CD14-positive monocyte (primary cell): ENCODE measurements around the gene COL25A1. TPM values are rescaled to one million over a fixed set of nuclear protein-coding genes. Genes with fewer than 3 reads are reported as not detected.

ENCODE experiments used
- DNase-seq, 3 donors: peaks; one replicate each; pipeline ENCODE4 v3.0.0-alpha.2; 2011 to 2022
- H2AFZ ChIP-seq: 2 replicates; pipeline ENCODE4 v1.6.0; 2012; ENCODE audit warnings: mild to moderate bottlenecking, low read depth, low read length, inconsistent platforms; ENCODE audit not compliant: insufficient read depth, poor library complexity, severe bottlenecking
- H3K27ac ChIP-seq, 2 donors: 1 replicate in 1 of 2; 2 replicates in 1 of 2; pipeline ENCODE4 v1.5.1; 2012 to 2013; ENCODE audit warnings: low read length in 2 of 2, control low read depth in 1 of 2, inconsistent platforms in 1 of 2, low read depth in 1 of 2, mild to moderate bottlenecking in 1 of 2
- H3K27me3 ChIP-seq, 2 donors: one replicate each; pipeline versions ENCODE4 v1.6.0 to v1.6.1; 2011 to 2013; ENCODE audit warnings: low read length in 2 of 2; ENCODE audit not compliant: control insufficient read depth in 2 of 2, insufficient read depth in 2 of 2
- H3K36me3 ChIP-seq, 2 donors: replicated peaks in 1 of 2; 1 replicate in 1 of 2; 2 replicates in 1 of 2; pipeline versions ENCODE4 v1.5.1 to v1.6.1; 2012 to 2013; ENCODE audit warnings: low read length in 2 of 2, control low read depth in 1 of 2, inconsistent platforms in 1 of 2, mild to moderate bottlenecking in 1 of 2; ENCODE audit not compliant: insufficient read depth in 2 of 2, control insufficient read depth in 1 of 2
- H3K4me1 ChIP-seq, 2 donors: 1 replicate in 1 of 2; 2 replicates in 1 of 2; pipeline versions ENCODE4 v1.5.1 to v1.6.1; 2012 to 2013; ENCODE audit warnings: low read length in 2 of 2, control low read depth in 1 of 2, inconsistent platforms in 1 of 2, mild to moderate bottlenecking in 1 of 2, moderate library complexity in 1 of 2; ENCODE audit not compliant: insufficient read depth in 2 of 2, control insufficient read depth in 1 of 2
- H3K4me2 ChIP-seq: replicated peaks from 2 replicates; pipeline ENCODE3; 2012; ENCODE audit warnings: low read length, moderate library complexity, mild to moderate bottlenecking; ENCODE audit not compliant: poor library complexity, severe bottlenecking; ENCODE audit errors: extremely low read depth
- H3K4me3 ChIP-seq, 3 experiments: fragments of 200-600 bp in 1 of 3; sonication (generic) in 1 of 3; replicated peaks in 1 of 3; 1 replicate in 2 of 3; 2 replicates in 1 of 3; pipeline ENCODE4 v1.5.1; 2011 to 2013; ENCODE audit warnings: low read length in 3 of 3, mild to moderate bottlenecking in 3 of 3, control low read depth in 2 of 3, low read depth in 2 of 3, inconsistent platforms in 1 of 3, moderate library complexity in 1 of 3
- H3K79me2 ChIP-seq: 2 replicates; pipeline ENCODE4 v1.6.0; 2012; ENCODE audit warnings: mild to moderate bottlenecking, control low read depth, inconsistent platforms, low read length, moderate library complexity; ENCODE audit not compliant: insufficient read depth
- H3K9ac ChIP-seq: 2 replicates; pipeline ENCODE4 v1.6.0; 2017; ENCODE audit warnings: low read length, mild to moderate bottlenecking; ENCODE audit not compliant: insufficient read depth, poor library complexity, severe bottlenecking
- H3K9me3 ChIP-seq, 2 donors: replicated peaks in 1 of 2; 1 replicate in 1 of 2; 2 replicates in 1 of 2; pipeline versions ENCODE4 v1.5.1 to v1.6.1; 2012 to 2013; ENCODE audit warnings: low read length in 2 of 2, control low read depth in 1 of 2; ENCODE audit not compliant: control insufficient read depth in 1 of 2, insufficient read depth in 1 of 2
- H4K20me1 ChIP-seq: 2 replicates; pipeline ENCODE4 v1.6.0; 2012; ENCODE audit warnings: mild to moderate bottlenecking, low read length, control low read depth, moderate library complexity; ENCODE audit not compliant: insufficient read depth
- H3K27ac Mint-ChIP-seq, 7 donors: one replicate each; pipeline ENCODE4 v1.8.0; 2020; ENCODE audit warnings: mild to moderate bottlenecking in 7 of 7, mixed read lengths in 7 of 7, moderate library complexity in 6 of 7, inconsistent platforms in 2 of 7
- H3K27me3 Mint-ChIP-seq, 3 donors: one replicate each; pipeline ENCODE4 v1.8.0; 2021 to 2022; ENCODE audit warnings: low read depth in 3 of 3, mild to moderate bottlenecking in 3 of 3, mixed read lengths in 3 of 3, moderate library complexity in 3 of 3, inconsistent platforms in 1 of 3
- H3K36me3 Mint-ChIP-seq, 2 donors: one replicate each; pipeline ENCODE4 v1.8.0; 2020; ENCODE audit warnings: mixed read lengths in 2 of 2, inconsistent platforms in 1 of 2, mild to moderate bottlenecking in 1 of 2
- H3K4me1 Mint-ChIP-seq: one replicate; pipeline ENCODE4 v1.8.0; 2020; ENCODE audit warnings: mild to moderate bottlenecking, mixed read lengths
- H3K4me3 Mint-ChIP-seq, 2 donors: one replicate each; pipeline ENCODE4 v1.8.0; 2020; ENCODE audit warnings: mild to moderate bottlenecking in 2 of 2, mixed read lengths in 2 of 2, moderate library complexity in 1 of 2
- H3K9me3 Mint-ChIP-seq, 7 donors: one replicate each; pipeline ENCODE4 v1.8.0; 2020 to 2022; ENCODE audit warnings: mixed read lengths in 7 of 7, mild to moderate bottlenecking in 6 of 7, moderate library complexity in 6 of 7, inconsistent platforms in 2 of 7
- CTCF ChIP-seq: fragments of 200-600 bp; IDR thresholded peaks from one replicate; pipeline ENCODE4 v1.8.0; 2022; ENCODE audit warnings: antibody characterized with exemption, mild to moderate bottlenecking
- WGBS: methylation state at CpG from one replicate; pipeline ENCODE4 v1.1.5; 2013; ENCODE audit warnings: missing lambda C conversion rate; ENCODE audit not compliant: insufficient coverage; 5-methylcytosine and 5-hydroxymethylcytosine counted together
- intact Hi-C, 2 donors: fragments of 100-400 bp; cut with micrococcal nuclease; formaldehyde crosslinking; loops; one replicate each; pipeline versions ENCODE4 v1.15.0 to v1.15.1; 2023
- polyA plus RNA-seq, 3 donors: library from polyadenylated mRNA; depleted of rRNA in 1 of 3; unstranded in 2 of 3; stranded (reverse) in 1 of 3; fragments of 300-500 nt in 2 of 3; fragments of >200 nt in 1 of 3; fragmentation: Illumina TruSeq in 2 of 3; gene quantifications; 1 replicate in 2 of 3; 2 replicates in 1 of 3; pipeline ENCODE4 v1.2.3, GENCODE V29; 2012 to 2021

Gene COL25A1
- polyA plus RNA-seq, 3 donors = not detected

- H3K27ac Mint-ChIP-seq = no peak overlapping the region
- H3K4me1 Mint-ChIP-seq = no peaks in the 10 kb centered on the region
- no peak overlapping the region for H3K27ac ChIP-seq
- no peaks in the 10 kb centered on the region for H3K36me3 ChIP-seq
- TF ChIP-seq CTCF = no peak
- H2AFZ ChIP-seq = no peak overlapping the region
- no peaks in the 10 kb centered on the region for H4K20me1 ChIP-seq
- no peaks in the 10 kb centered on the region for H3K36me3 Mint-ChIP-seq
- H3K27me3 Mint-ChIP-seq = no peaks in the 10 kb centered on the region
- H3K9me3 Mint-ChIP-seq = peaks cover 0 to 3% (median 0%) of the 10 kb centered on the region in 7 donors
- H3K27me3 ChIP-seq = no peaks in the 10 kb centered on the region
- no peaks in the 10 kb centered on the region for H3K79me2 ChIP-seq
- no peak overlapping the region for H3K9ac ChIP-seq
- H3K4me3 Mint-ChIP-seq = no peak overlapping the region
- no peak for DNase-seq
- intact Hi-C loops = no loop called here
- WGBS = no CpG with 5 or more reads among the region's 1 CpG
- no peak overlapping the region for H3K4me2 ChIP-seq
- no peaks in the 10 kb centered on the region for H3K9me3 ChIP-seq
- H3K4me1 ChIP-seq = no peaks in the 10 kb centered on the region
- no peak overlapping the region for H3K4me3 ChIP-seq
Observed at GRCh38 chr4:108852691-108853090, 449.8 kb downstream of the COL25A1 start.

- Histone ChIP-seq H3K27me3 (no peaks in the 10 kb centered on the region), H3K4me2 (no peak overlapping the region), H3K4me3 (no peak overlapping the region), H3K9me3 (no peaks in the 10 kb centered on the region), H3K36me3 (no peaks in the 10 kb centered on the region), H3K27ac (no peak overlapping the region), H3K79me2 (no peaks in the 10 kb centered on the region), H3K9ac (no peak overlapping the region), H3K4me1 (no peaks in the 10 kb centered on the region), H2AFZ (no peak overlapping the region), H4K20me1 (no peaks in the 10 kb centered on the region)
- H3K36me3 Mint-ChIP-seq = no peaks in the 10 kb centered on the region
- no peak overlapping the region for H3K4me3 Mint-ChIP-seq
- TF ChIP-seq CTCF = no peak
- DNase-seq = no peak
- peaks cover 0 to 3% (median 0%) of the 10 kb centered on the region in 7 donors for H3K9me3 Mint-ChIP-seq
- H3K27me3 Mint-ChIP-seq = no peaks in the 10 kb centered on the region
- H3K4me1 Mint-ChIP-seq = no peaks in the 10 kb centered on the region
- intact Hi-C loops = no loop called here
- H3K27ac Mint-ChIP-seq = no peak overlapping the region
- WGBS = no CpG with 5 or more reads among the region's 2 CpGs
Observed at GRCh38 chr4:108851366-108851765, 451.1 kb downstream of the COL25A1 start.
